Gastrocnemius medialis (tissue), 4 donors: ENCODE results near the gene CPHXL.

Source experiments
- CTCF ChIP-seq, 5 experiments: fragments of 450-650 bp in 3 of 5; fragments of 200-600 bp in 2 of 5; sonication (generic) in 2 of 5; IDR thresholded peaks in 4 of 5; conservative IDR thresholded peaks in 1 of 5; 1 replicate in 4 of 5; 2 replicates in 1 of 5; pipeline ENCODE4 v1.5.1; 2016 to 2019; ENCODE audit warnings: antibody characterized with exemption in 5 of 5, mild to moderate bottlenecking in 3 of 5, moderate library complexity in 3 of 5
- POLR2A ChIP-seq, 2 donors: fragments of 450-650 bp; IDR thresholded peaks; one replicate each; pipeline ENCODE4 v1.6.1; 2017; ENCODE audit warnings: antibody characterized with exemption in 2 of 2, mild to moderate bottlenecking in 2 of 2, moderate library complexity in 2 of 2

GRCh38 chr16:75718452-75718851 lies 7.8 kb downstream of the CPHXL start:
- no peak for TF ChIP-seq CTCF (IDR thresholded peaks at IDR 0.05 in 4 of 5, conservative IDR thresholded peaks at IDR 0.05 in 1 of 5)
- TF ChIP-seq POLR2A (IDR thresholded peaks at IDR 0.05): no peak
